Mucosa of gallbladder (tissue), 1 donor: ENCODE measurements around the gene BLACAT1. TPM values are rescaled to one million over a fixed set of nuclear protein-coding genes. Genes with fewer than 3 reads are reported as not detected.
"Not testable (repeated sequence)": the region's sequence is repeated elsewhere in the genome, so short reads cannot be mapped to it uniquely, and the experiment has no call there.

Source experiments
- DNase-seq: peaks from one replicate; pipeline ENCODE4 v3.0.0-alpha.2; 2020; ENCODE audit warnings: low spot score
- total RNA-seq: library from RNA; stranded (reverse); gene quantifications from one replicate; pipeline ENCODE4 v1.2.1, GENCODE V29; 2021
- donor health status: DM: no; HTN: no; CAD: no.

BLACAT1 gene
- total RNA-seq, 1 donor from 2014 or later: 0.81 TPM

GRCh38 chr1:205484985-205485967 is 29.4 kb upstream of the BLACAT1 start:
- DNase-seq: peak; percentile 72

GRCh38 chr1:205483372-205483771 is 27.5 kb upstream of the BLACAT1 start:
- no peak for DNase-seq

- DNase-seq: not testable (repeated sequence)
Observed at GRCh38 chr1:205482587-205482986, 26.7 kb upstream of the BLACAT1 start.

GRCh38 chr1:205481629-205482151 is 25.8 kb upstream of the BLACAT1 start:
- no peak for DNase-seq

GRCh38 chr1:205481218-205481617 is 25.4 kb upstream of the BLACAT1 start:
- no peak for DNase-seq

GRCh38 chr1:205480349-205480985 is 24.6 kb upstream of the BLACAT1 start:
- DNase-seq: no peak

GRCh38 chr1:205478985-205479384 is 23.1 kb upstream of the BLACAT1 start:
- not testable (repeated sequence) for DNase-seq

GRCh38 chr1:205477759-205478247 is 22.0 kb upstream of the BLACAT1 start:
- DNase-seq: peak; percentile 91

- DNase-seq: no peak
Observed at GRCh38 chr1:205477121-205477758, 21.4 kb upstream of the BLACAT1 start.

GRCh38 chr1:205476648-205477047 is 20.8 kb upstream of the BLACAT1 start:
- DNase-seq: no peak

GRCh38 chr1:205475855-205476254 is 20.0 kb upstream of the BLACAT1 start:
- no peak for DNase-seq

GRCh38 chr1:205474571-205474970 is 18.7 kb upstream of the BLACAT1 start:
- no peak for DNase-seq

GRCh38 chr1:205473966-205474365 is 18.1 kb upstream of the BLACAT1 start:
- DNase-seq: no peak

- no peak for DNase-seq
Observed at GRCh38 chr1:205473475-205473874, 17.6 kb upstream of the BLACAT1 start.

GRCh38 chr1:205472737-205473441 is 17.0 kb upstream of the BLACAT1 start:
- no peak for DNase-seq

- DNase-seq: peak; percentile 73
Observed at GRCh38 chr1:205470131-205470530, 14.3 kb upstream of the BLACAT1 start.

GRCh38 chr1:205466595-205467220 is 10.9 kb upstream of the BLACAT1 start:
- no peak for DNase-seq

- no peak for DNase-seq
Observed at GRCh38 chr1:205465392-205465791, 9.5 kb upstream of the BLACAT1 start.

- peak; percentile 53 for DNase-seq
Observed at GRCh38 chr1:205458777-205459566, 3.1 kb upstream of the BLACAT1 start.
